ENCODE results near the gene PVRIG. TPM values are rescaled to one million over a fixed set of nuclear protein-coding genes. Genes with fewer than 3 reads are reported as not detected.
"Not testable (repeated sequence)": the region's sequence is repeated elsewhere in the genome, so short reads cannot be mapped to it uniquely, and the experiment has no call there.

PVRIG gene
- polyA plus RNA-seq (2012; ENCODE audit: insufficient read depth, insufficient read length, low read depth): 0.99 TPM

- H3K4me3 ChIP-seq (ENCODE audit: low read depth, low read length); H3K9me3 ChIP-seq; H3K27me3 ChIP-seq; DNase-seq; H3K36me3 ChIP-seq; H3K4me1 ChIP-seq: not testable (repeated sequence)
Observed at GRCh38 chr7:100219801-100220585, at the start of gene PVRIG. Gene PVRIG (plus strand): TSS chr7:100219949. CDS start chr7:100219971, 22 bp downstream.

- DNase-seq: no peak
- H3K4me1 ChIP-seq: peaks cover 5% of the 10 kb centered on the region
- no peaks in the 10 kb centered on the region for H3K36me3 ChIP-seq
- H3K27me3 ChIP-seq: peaks cover 21% of the 10 kb centered on the region
- no peak for TF ChIP-seq CTCF (IDR thresholded peaks at IDR 0.05; ENCODE audit: low read depth, low read length)
- no peak overlapping the region for H3K4me3 ChIP-seq (ENCODE audit: low read depth, low read length)
- H3K9me3 ChIP-seq: no peaks in the 10 kb centered on the region
Observed at GRCh38 chr7:100170101-100170897, 49.5 kb upstream of the PVRIG start.

DNA sequence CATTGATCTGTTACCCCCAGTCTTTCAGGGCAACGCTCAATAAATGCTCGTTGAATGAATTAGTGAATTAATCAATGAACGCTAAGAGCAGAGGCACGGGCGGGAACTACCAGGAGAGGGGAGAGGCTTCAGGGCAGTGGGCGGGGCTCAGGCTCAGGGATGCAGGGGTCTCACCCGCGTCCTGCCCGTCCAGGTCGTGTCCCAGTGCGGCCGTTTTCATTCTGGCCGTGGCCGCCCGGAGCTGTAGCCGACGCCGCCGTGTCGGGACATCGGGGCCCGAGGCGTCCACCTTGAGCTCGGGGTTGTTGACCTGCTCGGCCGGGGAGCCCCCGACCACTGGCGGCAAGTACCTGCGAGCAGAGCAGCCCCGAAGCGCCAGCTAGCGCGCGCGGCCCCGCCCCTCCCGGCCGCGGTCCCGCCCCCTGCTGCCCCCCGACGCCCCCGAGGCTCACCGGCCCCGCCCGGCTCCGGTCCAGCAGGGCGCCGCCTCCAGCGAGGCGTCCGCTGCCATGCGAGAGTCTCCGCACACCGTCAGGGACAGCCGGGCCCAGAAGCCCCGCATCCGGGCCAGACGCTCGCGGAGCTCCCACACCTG, 48.6 kb upstream of the PVRIG start:
- TF ChIP-seq CTCF (IDR thresholded peaks at IDR 0.05; ENCODE audit: low read depth, low read length): no peak
- peaks cover 5% of the 10 kb centered on the region for H3K4me1 ChIP-seq
- peak overlapping the region; percentile 40 for H3K4me3 ChIP-seq (ENCODE audit: low read depth, low read length)
- H3K9me3 ChIP-seq: no peaks in the 10 kb centered on the region
- peaks cover 20% of the 10 kb centered on the region for H3K27me3 ChIP-seq
- peak; percentile 34 for DNase-seq
- no peaks in the 10 kb centered on the region for H3K36me3 ChIP-seq

GRCh38 chr7:100171840-100172239, 47.9 kb upstream of the PVRIG start:
- H3K9me3 ChIP-seq: no peaks in the 10 kb centered on the region
- no peak overlapping the region for H3K4me3 ChIP-seq (ENCODE audit: low read depth, low read length)
- H3K36me3 ChIP-seq: no peaks in the 10 kb centered on the region
- DNase-seq: no peak
- TF ChIP-seq CTCF (IDR thresholded peaks at IDR 0.05; ENCODE audit: low read depth, low read length): no peak
- H3K27me3 ChIP-seq: peaks cover 14% of the 10 kb centered on the region
- peaks cover 8% of the 10 kb centered on the region for H3K4me1 ChIP-seq

GRCh38 chr7:100173806-100174495, 45.8 kb upstream of the PVRIG start:
- peaks cover 3% of the 10 kb centered on the region for H3K4me1 ChIP-seq

More at GRCh38 chr7:100173806-100174495, 45.8 kb upstream of the PVRIG start:
- H3K9me3 ChIP-seq: peaks cover 7% of the 10 kb centered on the region
- no peak for TF ChIP-seq CTCF (IDR thresholded peaks at IDR 0.05; ENCODE audit: low read depth, low read length)
- DNase-seq: no peak
- H3K27me3 ChIP-seq: no peaks in the 10 kb centered on the region; the same call in 1 of the 2 replicates
- H3K36me3 ChIP-seq: no peaks in the 10 kb centered on the region
- H3K4me3 ChIP-seq (ENCODE audit: low read depth, low read length): no peak overlapping the region
